Embryonic facial prominence (tissue), 1 donor: ENCODE measurements around the gene TSPOAP1.

Experiments
- DNase-seq: peaks from one replicate; pipeline ENCODE4 v3.0.0-alpha.2; 2016; ENCODE audit errors: extremely low spot score

TSPOAP1 gene

GRCh38 chr17:58328195-58329034 is at the start of gene TSPOAP1:
Gene TSPOAP1, minus strand, starts transcription at chr17:58328795. Its CDS starts 875 bp downstream, at chr17:58327920.
- no peak for DNase-seq

GRCh38 chr17:58377661-58378060 is 49.1 kb upstream of the TSPOAP1 start:
- no peak for DNase-seq

GRCh38 chr17:58377093-58377601 is 48.6 kb upstream of the TSPOAP1 start:
- DNase-seq, result no peak

GRCh38 chr17:58376472-58377000 is 47.9 kb upstream of the TSPOAP1 start:
- no peak for DNase-seq

GRCh38 chr17:58375811-58376210 is 47.2 kb upstream of the TSPOAP1 start:
- DNase-seq, result no peak

GRCh38 chr17:58375256-58375655 is 46.7 kb upstream of the TSPOAP1 start:
- no peak for DNase-seq

- DNase-seq, result no peak
Measured at GRCh38 chr17:58373923-58374322, 45.3 kb upstream of the TSPOAP1 start.

GRCh38 chr17:58373003-58373402 is 44.4 kb upstream of the TSPOAP1 start:
- DNase-seq, result no peak

- DNase-seq, result no peak
Measured at GRCh38 chr17:58371300-58371950, 42.8 kb upstream of the TSPOAP1 start.

- no peak for DNase-seq
Measured at GRCh38 chr17:58370716-58371115, 42.1 kb upstream of the TSPOAP1 start.

- DNase-seq, result no peak
Measured at GRCh38 chr17:58370309-58370708, 41.7 kb upstream of the TSPOAP1 start.

- DNase-seq, result no peak
Measured at GRCh38 chr17:58369214-58370031, 40.8 kb upstream of the TSPOAP1 start.

GRCh38 chr17:58368860-58369213 is 40.2 kb upstream of the TSPOAP1 start:
- DNase-seq, result no peak

GRCh38 chr17:58367461-58367860 is 38.9 kb upstream of the TSPOAP1 start:
- DNase-seq, result no peak

- no peak for DNase-seq
Measured at GRCh38 chr17:58365980-58366595, 37.5 kb upstream of the TSPOAP1 start.

- DNase-seq, result no peak
Measured at GRCh38 chr17:58365185-58365979, 36.8 kb upstream of the TSPOAP1 start.

GRCh38 chr17:58364270-58364942 is 35.8 kb upstream of the TSPOAP1 start:
- no peak for DNase-seq

- DNase-seq, result no peak
Measured at GRCh38 chr17:58363457-58364185, 35.0 kb upstream of the TSPOAP1 start.

GRCh38 chr17:58362368-58363014 is 33.9 kb upstream of the TSPOAP1 start:
- DNase-seq, result no peak
